KMS-11 (cell line): ENCODE results near the gene ARHGDIA.

Experiments used
- H2AFZ ChIP-seq: fragments of 200-600 bp; sonication (generic); 2 replicates; pipeline ENCODE4 v1.6.1; 2016; ENCODE audit warnings: antibody characterized with exemption, mixed run types, low read depth
- H3K27ac ChIP-seq: fragments of 200-600 bp; sonication (generic); 2 replicates; pipeline ENCODE4 v1.6.1; 2016; ENCODE audit warnings: mild to moderate bottlenecking, mixed run types
- H3K27me3 ChIP-seq: fragments of 200-600 bp; sonication (generic); 2 replicates; pipeline ENCODE4 v1.6.1; 2017; ENCODE audit warnings: mild to moderate bottlenecking, low read depth, mixed run types, moderate library complexity; ENCODE audit not compliant: insufficient read depth
- H3K36me3 ChIP-seq: fragments of 200-600 bp; sonication (generic); 2 replicates; pipeline ENCODE4 v1.6.1; 2017; ENCODE audit warnings: mild to moderate bottlenecking, mixed run types; ENCODE audit not compliant: insufficient read depth
- H3K4me1 ChIP-seq: fragments of 200-600 bp; sonication (generic); 2 replicates; pipeline ENCODE4 v1.6.1; 2016; ENCODE audit warnings: mild to moderate bottlenecking, low read depth, mixed run types; ENCODE audit not compliant: poor library complexity, severe bottlenecking
- H3K4me2 ChIP-seq: fragments of 200-600 bp; sonication (generic); 2 replicates; pipeline ENCODE4 v1.7.0; 2016; ENCODE audit warnings: mild to moderate bottlenecking, mixed run types
- H3K4me3 ChIP-seq: fragments of 200-600 bp; sonication (generic); IDR thresholded peaks from 2 replicates; pipeline ENCODE4 v1.6.1; 2017; ENCODE audit warnings: low read depth, low read length, mixed read lengths; ENCODE audit not compliant: insufficient read depth
- H3K79me2 ChIP-seq: fragments of 200-600 bp; sonication (generic); 2 replicates; pipeline ENCODE4 v1.6.1; 2016; ENCODE audit warnings: low read depth, mixed run types; ENCODE audit not compliant: insufficient read depth
- H3K9ac ChIP-seq: fragments of 200-600 bp; sonication (generic); 2 replicates; pipeline ENCODE4 v1.6.1; 2016; ENCODE audit warnings: mild to moderate bottlenecking, mixed run types
- H4K20me1 ChIP-seq: fragments of 200-600 bp; sonication (generic); 2 replicates; pipeline ENCODE4 v1.6.1; 2016; ENCODE audit warnings: mild to moderate bottlenecking, mixed run types; ENCODE audit not compliant: insufficient read depth
- CTCF ChIP-seq: fragments of 200-600 bp; sonication (generic); conservative IDR thresholded peaks from 2 replicates; pipeline ENCODE4 v1.6.1; 2017; ENCODE audit warnings: low read depth, mild to moderate bottlenecking, antibody characterized with exemption, low read length, moderate library complexity, mixed read lengths

The ARHGDIA gene

GRCh38 chr17:81889602-81890001 lies 18.5 kb upstream of the ARHGDIA start:
- H3K79me2 ChIP-seq: peaks cover 60% of the 10 kb centered on the region
- H3K4me2 ChIP-seq: peak overlapping the region; percentile 99
- peaks cover 39% of the 10 kb centered on the region; the same call in 1 of the 2 replicates for H3K36me3 ChIP-seq

GRCh38 chr17:81888988-81889595 lies 18.0 kb upstream of the ARHGDIA start:
- H4K20me1 ChIP-seq: no peaks in the 10 kb centered on the region; the same call in 1 of the 2 replicates
- H2AFZ ChIP-seq: no peak overlapping the region
- H3K27me3 ChIP-seq: no peaks in the 10 kb centered on the region
- H3K4me3 ChIP-seq: no peak overlapping the region
- H3K9ac ChIP-seq: no peak overlapping the region
- peak overlapping the region; percentile 99; the same call in 1 of the 2 replicates for H3K4me2 ChIP-seq
- H3K4me1 ChIP-seq: peaks cover 22% of the 10 kb centered on the region
- no peak overlapping the region for H3K27ac ChIP-seq
- H3K36me3 ChIP-seq: peaks cover 39% of the 10 kb centered on the region; the same call in 1 of the 2 replicates
- peaks cover 60% of the 10 kb centered on the region for H3K79me2 ChIP-seq
- no peak for TF ChIP-seq CTCF

More at GRCh38 chr17:81889602-81890001, 18.5 kb upstream of the ARHGDIA start:
- Histone ChIP-seq H3K27ac (peak overlapping the region; percentile 73; the same call in 1 of the 2 replicates), H2AFZ (no peak overlapping the region), H4K20me1 (no peaks in the 10 kb centered on the region; the same call in 1 of the 2 replicates), H3K9ac (peak overlapping the region; percentile 94; the same call in 1 of the 2 replicates), H3K4me3 (no peak overlapping the region), H3K27me3 (no peaks in the 10 kb centered on the region), H3K4me1 (peaks cover 22% of the 10 kb centered on the region)
- TF ChIP-seq CTCF: no peak

GRCh38 chr17:81888105-81888987 lies 17.2 kb upstream of the ARHGDIA start:
- peaks cover 39% of the 10 kb centered on the region; the same call in 1 of the 2 replicates for H3K36me3 ChIP-seq

More at GRCh38 chr17:81888105-81888987, 17.2 kb upstream of the ARHGDIA start:
- Histone ChIP-seq H3K27me3 (no peaks in the 10 kb centered on the region), H3K27ac (no peak overlapping the region), H2AFZ (no peak overlapping the region), H3K4me1 (peaks cover 22% of the 10 kb centered on the region), H3K4me3 (no peak overlapping the region), H3K9ac (no peak overlapping the region), H3K4me2 (no peak overlapping the region), H3K79me2 (peaks cover 60% of the 10 kb centered on the region), H4K20me1 (no peaks in the 10 kb centered on the region; the same call in 1 of the 2 replicates)
- no peak for TF ChIP-seq CTCF
